Activated naive CD8-positive, alpha-beta T cell treated with anti-CD3 and anti-CD28 coated beads, Interleukin-2, amount 50 U/mL, for 24 hours (primary cell): ENCODE data around the gene LMO1.

ENCODE experiments used
- ATAC-seq: fragments of 150-1000 bp; cut with Tn5 transposase; one replicate; pipeline ENCODE4 v1.10.0; 2021
- DNase-seq: peaks from one replicate; pipeline ENCODE4 v3.0.0; 2021
- H3K27ac Mint-ChIP-seq: one replicate; pipeline ENCODE4 v1.8.0; 2021; ENCODE audit warnings: mild to moderate bottlenecking, mixed read lengths
- H3K27me3 Mint-ChIP-seq: one replicate; pipeline ENCODE4 v1.8.0; 2021; ENCODE audit warnings: mixed read lengths
- H3K36me3 Mint-ChIP-seq: one replicate; pipeline ENCODE4 v1.8.0; 2021; ENCODE audit warnings: low read depth, mixed read lengths
- H3K4me1 Mint-ChIP-seq: one replicate; pipeline ENCODE4 v1.8.0; 2021; ENCODE audit warnings: mixed read lengths
- H3K4me3 Mint-ChIP-seq: one replicate; pipeline ENCODE4 v1.8.0; 2021; ENCODE audit warnings: mild to moderate bottlenecking, moderate library complexity, mixed read lengths
- H3K9me3 Mint-ChIP-seq: one replicate; pipeline ENCODE4 v1.8.0; 2021; ENCODE audit warnings: mixed read lengths

LMO1 gene

DNA sequence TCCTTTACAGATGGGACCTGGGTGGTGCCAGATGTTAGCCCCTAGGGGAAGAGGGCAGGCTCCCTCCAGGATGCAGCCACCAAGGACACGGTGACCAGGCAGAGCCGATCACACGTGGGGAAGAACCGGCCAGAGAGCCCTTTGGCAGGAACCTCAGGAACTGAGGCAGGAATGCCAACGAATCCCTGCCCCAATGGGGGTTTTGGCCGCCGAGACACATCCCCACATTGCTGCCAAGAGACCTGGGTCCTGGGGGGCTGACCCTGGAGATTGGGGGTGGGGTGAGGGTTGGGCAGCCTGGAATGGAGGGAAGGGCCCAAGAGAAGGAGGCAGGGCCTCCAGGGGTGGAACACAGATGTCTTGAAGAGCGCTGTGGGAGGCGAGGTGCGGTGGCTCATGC lies 28.7 kb upstream of the LMO1 start:
- DNase-seq (no peak), ATAC-seq (no peak)
- H3K36me3 Mint-ChIP-seq, result no peaks in the 10 kb centered on the region
- no peaks in the 10 kb centered on the region for H3K9me3 Mint-ChIP-seq
- H3K4me1 Mint-ChIP-seq, result no peaks in the 10 kb centered on the region
- no peaks in the 10 kb centered on the region for H3K27me3 Mint-ChIP-seq
- no peak overlapping the region for H3K27ac Mint-ChIP-seq
- H3K4me3 Mint-ChIP-seq, result no peak overlapping the region

DNA sequence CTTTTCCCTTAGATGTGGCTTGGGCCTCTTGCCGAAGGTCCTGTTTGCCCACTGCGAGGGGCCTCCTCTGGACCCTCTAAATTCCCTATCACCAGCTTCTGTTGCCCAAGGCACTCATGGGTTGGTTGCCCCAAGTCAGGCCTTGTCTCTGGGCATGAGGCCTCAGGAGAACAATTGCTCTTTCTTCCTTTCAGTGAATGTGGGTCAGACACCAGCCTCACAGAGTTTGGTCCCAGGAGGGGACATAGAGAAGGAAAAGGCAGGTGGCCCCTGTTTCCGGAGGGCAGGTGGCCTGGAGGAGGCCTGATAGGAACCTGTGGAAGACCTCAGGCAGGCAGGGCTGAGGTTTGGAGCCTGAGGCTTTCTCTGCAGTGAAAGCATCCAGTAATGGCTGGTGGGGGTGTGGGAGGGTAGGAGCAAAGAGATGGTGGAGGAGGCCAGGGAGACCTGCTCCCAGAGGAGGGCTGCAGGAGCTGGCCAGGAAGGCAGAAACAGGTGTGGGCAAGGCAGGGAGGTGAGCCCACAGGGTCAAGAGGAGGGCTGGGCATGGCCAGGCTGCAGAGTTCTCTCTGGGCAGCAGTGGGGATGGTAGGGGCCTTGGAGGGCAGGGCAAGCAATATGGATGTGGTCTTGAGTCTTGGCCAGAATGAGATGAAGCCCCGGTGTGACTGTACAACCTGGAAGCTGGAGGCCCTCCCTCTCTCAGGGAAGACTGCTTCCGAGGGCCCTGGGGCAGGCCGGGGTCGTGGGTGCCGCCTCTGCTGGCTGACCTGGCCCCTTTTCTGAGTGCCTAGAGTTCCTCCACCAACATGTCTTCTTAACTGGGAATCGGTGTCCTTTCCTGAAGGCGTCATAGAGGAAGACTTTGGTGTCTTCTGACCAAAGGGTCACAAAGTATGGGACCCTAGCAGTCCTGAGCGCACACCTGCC lies 28.0 kb upstream of the LMO1 start:
- Mint-ChIP-seq H3K27me3 (no peaks in the 10 kb centered on the region), H3K4me3 (no peak overlapping the region), H3K27ac (no peak overlapping the region), H3K9me3 (no peaks in the 10 kb centered on the region), H3K4me1 (no peaks in the 10 kb centered on the region), H3K36me3 (no peaks in the 10 kb centered on the region)
- DNase-seq, result no peak
- ATAC-seq, result no peak

DNA sequence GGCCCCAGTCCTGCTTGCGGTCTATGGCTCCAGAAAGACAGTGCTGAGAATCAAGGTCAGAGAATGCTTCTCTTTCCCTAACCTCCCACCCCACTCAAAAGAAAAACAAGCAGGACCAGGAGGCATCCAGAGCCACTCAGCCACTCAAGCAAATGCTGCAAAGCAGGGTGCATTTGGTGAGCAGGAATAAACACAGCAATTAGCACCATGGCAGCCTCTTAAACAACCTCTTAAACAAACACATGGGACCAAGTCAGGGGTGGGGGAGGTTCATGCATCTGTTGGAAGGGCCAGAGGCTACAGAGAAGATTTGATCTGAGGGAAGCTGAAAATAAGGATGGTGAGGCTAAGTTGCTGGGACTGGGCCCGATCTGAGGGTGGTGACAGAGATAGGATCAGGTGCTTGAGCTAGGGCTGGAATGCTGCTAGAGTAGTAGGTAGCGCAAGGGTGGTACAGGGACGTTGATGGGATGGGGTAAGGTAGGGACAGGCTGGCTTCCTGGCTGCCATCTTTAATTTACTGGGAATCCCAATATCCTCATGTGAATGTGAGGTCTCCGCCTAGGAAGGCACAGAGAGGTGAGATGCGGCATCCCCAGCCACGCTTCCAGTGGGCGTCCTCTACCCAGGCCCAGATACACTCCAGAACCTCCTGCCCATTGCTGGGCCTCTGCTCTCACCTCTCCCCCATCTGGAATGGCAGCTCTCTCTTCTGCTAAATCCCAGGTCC lies 26.6 kb upstream of the LMO1 start:
- Mint-ChIP-seq H3K4me3 (no peak overlapping the region), H3K27me3 (no peaks in the 10 kb centered on the region), H3K36me3 (no peaks in the 10 kb centered on the region), H3K4me1 (no peaks in the 10 kb centered on the region), H3K27ac (no peak overlapping the region), H3K9me3 (no peaks in the 10 kb centered on the region)
- DNase-seq, result no peak
- no peak for ATAC-seq

DNA sequence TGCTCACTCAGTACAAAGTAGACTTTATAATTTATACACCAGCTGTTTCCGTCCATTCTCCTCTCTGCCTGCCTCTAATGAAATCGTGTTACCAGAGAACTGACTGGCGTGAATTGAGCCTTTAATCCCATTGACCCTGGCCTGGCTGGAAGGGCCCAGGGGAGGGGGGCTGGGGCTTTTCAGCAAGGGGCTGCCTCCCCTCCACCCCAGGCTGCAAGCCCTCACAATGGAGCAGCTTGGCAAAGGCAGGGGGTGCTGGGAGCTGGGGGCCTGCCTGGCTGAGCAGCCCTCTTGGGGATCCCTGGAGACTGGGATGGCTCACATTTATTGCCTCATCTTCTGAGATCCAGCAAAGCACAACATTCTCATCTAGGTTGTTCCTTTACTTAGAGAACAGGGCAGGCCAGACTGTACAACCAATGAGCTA lies 25.8 kb upstream of the LMO1 start:
- Mint-ChIP-seq H3K9me3 (no peaks in the 10 kb centered on the region), H3K36me3 (no peaks in the 10 kb centered on the region), H3K4me3 (no peak overlapping the region), H3K27ac (no peak overlapping the region), H3K27me3 (peaks cover 4% of the 10 kb centered on the region), H3K4me1 (no peaks in the 10 kb centered on the region)
- ATAC-seq, result no peak
- no peak for DNase-seq

DNA sequence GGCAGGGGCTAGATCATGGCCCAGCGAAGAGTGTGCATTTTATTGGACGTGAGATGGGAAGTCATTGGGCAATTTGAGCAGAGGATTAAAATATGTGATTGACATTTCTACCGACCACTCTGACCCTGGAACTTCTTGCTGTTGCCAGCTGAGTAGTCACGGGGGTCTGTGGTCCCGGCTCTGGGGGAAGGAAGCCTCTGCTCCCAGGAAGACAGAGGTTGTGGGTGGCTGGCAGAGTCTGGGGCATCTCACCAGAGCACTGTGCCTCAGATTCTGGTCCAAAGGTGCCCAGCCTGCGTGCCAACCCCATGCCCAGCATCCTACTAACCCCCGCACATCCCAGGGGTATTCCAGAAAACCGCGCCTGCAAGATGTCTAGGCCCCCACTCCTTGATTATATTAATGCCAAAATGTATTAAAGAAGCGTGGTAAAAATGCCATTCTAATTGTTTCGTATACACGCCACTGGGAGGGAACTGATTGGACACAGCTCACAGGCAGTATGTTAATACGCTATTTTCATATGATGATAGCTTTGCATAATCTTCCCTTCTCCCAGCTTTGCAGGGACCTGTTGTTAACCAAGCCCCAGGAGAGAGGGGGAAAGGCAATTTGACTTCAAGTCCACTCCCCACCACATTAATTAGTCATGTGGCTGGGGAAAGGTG lies 25.3 kb upstream of the LMO1 start:
- no peaks in the 10 kb centered on the region for H3K9me3 Mint-ChIP-seq
- H3K27me3 Mint-ChIP-seq, result peaks cover 4% of the 10 kb centered on the region
- no peak overlapping the region for H3K27ac Mint-ChIP-seq
- H3K4me1 Mint-ChIP-seq, result no peaks in the 10 kb centered on the region
- no peaks in the 10 kb centered on the region for H3K36me3 Mint-ChIP-seq
- no peak for DNase-seq
- H3K4me3 Mint-ChIP-seq, result no peak overlapping the region
- ATAC-seq, result no peak

DNA sequence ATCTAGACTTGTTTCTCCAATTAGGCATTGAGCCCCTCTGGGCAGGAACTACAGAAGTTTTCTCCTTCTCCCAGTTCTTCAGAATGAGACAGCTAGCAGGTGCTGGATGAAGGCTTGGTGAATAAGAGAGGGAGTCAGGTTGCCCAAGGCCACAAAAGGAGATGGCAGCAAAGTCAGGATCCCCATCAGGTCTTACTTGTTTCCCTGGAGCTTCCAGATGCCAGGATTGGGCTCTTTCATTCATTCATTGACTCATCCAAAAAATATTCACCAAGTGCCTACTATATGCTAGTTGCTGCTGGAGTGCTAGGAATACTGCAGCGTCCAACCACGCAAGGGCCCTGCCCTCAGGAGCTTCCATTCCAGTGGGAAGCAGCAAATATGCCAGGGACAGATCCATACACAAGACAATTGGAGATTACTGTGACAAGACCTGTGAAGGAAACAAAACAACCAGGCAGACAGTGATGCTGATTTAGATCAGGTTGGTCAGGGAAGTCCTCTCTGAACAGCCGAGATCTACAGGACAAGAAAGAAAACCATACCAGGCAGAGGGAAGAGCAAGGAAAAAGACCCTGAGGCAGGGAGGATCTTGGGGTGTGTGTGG lies 24.6 kb upstream of the LMO1 start:
- H3K27me3 Mint-ChIP-seq, result peaks cover 4% of the 10 kb centered on the region
- H3K27ac Mint-ChIP-seq, result no peak overlapping the region
- H3K4me1 Mint-ChIP-seq, result no peaks in the 10 kb centered on the region
- ATAC-seq (no peak), DNase-seq (no peak)
- no peaks in the 10 kb centered on the region for H3K36me3 Mint-ChIP-seq
- no peak overlapping the region for H3K4me3 Mint-ChIP-seq
- no peaks in the 10 kb centered on the region for H3K9me3 Mint-ChIP-seq

DNA sequence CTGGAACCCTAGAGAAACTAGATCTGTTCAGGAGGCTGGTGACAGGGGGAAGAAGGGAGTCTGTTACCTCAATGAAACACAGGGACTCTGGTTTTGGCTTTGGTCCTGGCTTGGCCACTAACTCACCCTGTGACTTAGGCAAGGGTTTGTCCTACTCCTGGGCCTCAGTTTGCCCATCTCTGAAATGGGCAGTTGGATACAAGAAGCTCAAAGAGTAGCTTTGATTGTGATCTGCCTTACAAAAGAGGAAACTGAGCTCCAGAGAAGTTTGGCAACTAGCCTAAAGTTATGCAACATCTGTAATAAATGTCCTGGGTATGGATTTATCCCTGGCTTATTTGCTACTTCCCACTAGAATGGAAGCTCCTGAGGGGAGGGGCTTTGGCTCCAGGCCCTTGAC lies 24.0 kb upstream of the LMO1 start:
- Mint-ChIP-seq H3K4me3 (no peak overlapping the region), H3K4me1 (no peaks in the 10 kb centered on the region), H3K9me3 (no peaks in the 10 kb centered on the region), H3K36me3 (no peaks in the 10 kb centered on the region), H3K27me3 (peaks cover 4% of the 10 kb centered on the region), H3K27ac (no peak overlapping the region)
- ATAC-seq (no peak), DNase-seq (no peak)

DNA sequence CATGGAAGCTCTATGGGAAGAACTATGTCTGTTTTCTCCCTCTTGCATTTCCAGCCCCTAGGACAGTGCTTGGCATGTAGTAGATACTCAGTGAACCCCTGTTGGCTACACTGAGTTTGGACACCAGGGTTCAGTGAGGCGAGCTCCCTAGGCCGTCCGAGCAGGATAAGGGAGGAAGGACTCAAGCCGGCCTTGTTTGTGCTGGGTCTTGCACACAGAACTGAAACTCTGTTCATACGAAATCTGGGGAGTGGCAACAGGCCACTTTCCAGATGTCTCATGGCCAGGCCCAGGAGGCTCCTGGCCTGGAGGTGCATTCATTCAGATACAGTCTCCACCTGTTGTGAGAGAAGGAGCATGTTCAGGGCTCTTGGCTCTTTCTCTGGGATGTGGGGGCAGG lies 23.6 kb upstream of the LMO1 start:
- H3K36me3 Mint-ChIP-seq, result no peaks in the 10 kb centered on the region
- no peaks in the 10 kb centered on the region for H3K4me1 Mint-ChIP-seq
- no peak overlapping the region for H3K27ac Mint-ChIP-seq
- H3K4me3 Mint-ChIP-seq, result no peak overlapping the region
- peaks cover 4% of the 10 kb centered on the region for H3K27me3 Mint-ChIP-seq
- no peak for DNase-seq
- ATAC-seq, result no peak
- no peaks in the 10 kb centered on the region for H3K9me3 Mint-ChIP-seq

DNA sequence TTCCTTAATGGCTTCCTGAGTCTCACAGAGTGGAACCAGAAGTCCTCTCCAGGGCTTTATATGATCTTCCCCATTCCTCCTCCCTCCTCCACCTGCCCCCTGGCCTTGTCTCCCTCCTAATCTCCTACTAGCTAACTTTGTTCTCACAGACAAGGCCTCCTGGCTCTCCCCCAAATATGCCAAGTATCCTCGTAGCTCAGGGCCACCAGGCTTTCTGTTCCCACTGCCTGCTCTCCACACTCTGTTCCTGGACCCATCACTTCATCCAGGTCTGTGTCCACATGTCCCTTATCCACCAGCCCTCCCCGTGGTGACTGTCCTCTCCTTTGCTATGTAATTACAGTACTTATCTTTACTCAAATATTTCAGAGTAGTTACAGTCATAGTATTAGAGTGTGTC lies 23.2 kb upstream of the LMO1 start:
- ATAC-seq, result no peak
- no peak overlapping the region for H3K27ac Mint-ChIP-seq
- no peaks in the 10 kb centered on the region for H3K4me1 Mint-ChIP-seq
- no peaks in the 10 kb centered on the region for H3K9me3 Mint-ChIP-seq
- no peak for DNase-seq
- peaks cover 4% of the 10 kb centered on the region for H3K27me3 Mint-ChIP-seq
- no peaks in the 10 kb centered on the region for H3K36me3 Mint-ChIP-seq
- H3K4me3 Mint-ChIP-seq, result no peak overlapping the region

DNA sequence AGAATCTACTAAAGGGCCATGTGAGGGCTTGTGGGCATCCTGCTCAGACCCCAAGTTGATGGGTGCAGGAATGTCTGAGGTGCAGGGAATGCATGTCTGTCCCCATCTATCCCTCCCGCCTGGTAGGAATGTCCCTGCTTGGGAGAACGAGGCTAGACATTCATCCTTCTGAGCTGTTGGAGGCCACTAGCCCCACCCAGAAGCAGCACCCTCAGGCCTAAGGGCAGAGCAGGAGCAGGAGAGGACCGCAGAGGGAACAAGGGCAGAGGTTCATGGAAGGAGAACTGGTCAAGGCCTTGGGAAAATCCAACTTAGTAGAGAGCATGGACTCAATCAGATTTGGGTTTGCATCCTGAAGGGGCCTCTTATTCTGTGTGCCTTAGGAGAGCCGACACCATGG lies 22.1 kb upstream of the LMO1 start:
- Mint-ChIP-seq H3K4me1 (no peaks in the 10 kb centered on the region), H3K36me3 (no peaks in the 10 kb centered on the region), H3K27ac (no peak overlapping the region), H3K4me3 (no peak overlapping the region), H3K27me3 (peaks cover 4% of the 10 kb centered on the region), H3K9me3 (no peaks in the 10 kb centered on the region)
- DNase-seq (no peak), ATAC-seq (no peak)

DNA sequence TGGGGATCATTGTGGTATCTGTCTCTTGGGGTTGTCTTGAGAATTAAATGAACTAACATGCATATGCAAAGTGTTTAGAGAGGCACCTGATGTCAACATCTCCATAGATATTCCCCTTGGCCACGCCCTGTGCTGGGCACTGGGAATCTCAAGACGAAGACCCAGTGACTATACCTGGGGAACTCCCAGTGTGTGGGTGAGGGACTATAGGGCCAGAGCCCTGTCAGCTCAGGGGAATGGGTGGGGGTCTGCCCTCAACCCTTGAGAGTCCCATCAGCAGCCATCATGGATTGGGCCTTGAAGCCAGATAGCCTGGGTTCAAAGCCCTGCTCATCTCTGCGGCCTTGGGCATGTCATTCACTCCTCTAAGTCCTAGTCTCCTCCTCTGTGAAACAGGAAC lies 21.6 kb upstream of the LMO1 start:
- Mint-ChIP-seq H3K36me3 (no peaks in the 10 kb centered on the region), H3K27me3 (peaks cover 4% of the 10 kb centered on the region), H3K4me3 (no peak overlapping the region), H3K9me3 (no peaks in the 10 kb centered on the region), H3K4me1 (no peaks in the 10 kb centered on the region), H3K27ac (no peak overlapping the region)
- DNase-seq (no peak), ATAC-seq (no peak)

DNA sequence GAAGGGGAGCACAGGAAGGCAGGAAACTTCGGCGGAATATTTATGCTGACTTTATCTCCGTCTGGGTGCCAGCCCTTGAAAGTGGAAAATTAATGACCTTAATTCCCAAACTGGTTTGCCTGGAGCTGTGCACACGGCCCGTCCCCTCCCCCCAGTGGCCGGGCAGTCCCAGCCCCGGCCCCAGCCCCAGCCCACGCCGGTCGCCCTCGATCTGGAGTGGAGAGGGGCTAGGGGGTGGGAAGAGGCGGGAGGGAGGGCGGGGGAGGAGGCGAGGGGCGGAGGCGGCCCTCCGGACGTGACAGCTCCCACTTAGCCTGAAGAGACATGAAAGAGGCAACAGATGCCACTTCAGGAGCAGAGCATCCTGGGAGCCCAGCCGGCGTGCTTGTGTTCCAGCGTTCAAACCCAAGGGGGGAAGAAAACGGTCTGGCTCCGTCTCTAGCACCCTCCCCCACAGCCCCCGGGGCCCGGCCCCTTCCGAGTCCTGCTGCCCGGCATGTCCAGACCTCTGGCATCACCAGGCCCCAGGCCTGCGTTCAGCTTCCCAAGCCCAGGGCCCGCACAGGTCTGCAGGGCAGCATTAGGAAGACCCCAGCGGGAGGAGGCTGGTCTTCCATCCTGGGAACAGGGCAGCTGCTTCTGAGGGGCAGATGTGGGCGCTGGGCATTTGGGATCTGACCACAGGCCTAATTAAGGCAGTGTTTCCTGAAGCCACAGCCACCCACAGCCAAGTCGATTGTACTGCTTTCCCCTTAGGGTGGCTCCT lies 20.0 kb upstream of the LMO1 start:
- Mint-ChIP-seq H3K9me3 (no peaks in the 10 kb centered on the region), H3K36me3 (no peaks in the 10 kb centered on the region), H3K27me3 (peaks cover 4% of the 10 kb centered on the region), H3K27ac (no peak overlapping the region), H3K4me1 (no peaks in the 10 kb centered on the region), H3K4me3 (no peak overlapping the region)
- ATAC-seq (no peak), DNase-seq (no peak)

DNA sequence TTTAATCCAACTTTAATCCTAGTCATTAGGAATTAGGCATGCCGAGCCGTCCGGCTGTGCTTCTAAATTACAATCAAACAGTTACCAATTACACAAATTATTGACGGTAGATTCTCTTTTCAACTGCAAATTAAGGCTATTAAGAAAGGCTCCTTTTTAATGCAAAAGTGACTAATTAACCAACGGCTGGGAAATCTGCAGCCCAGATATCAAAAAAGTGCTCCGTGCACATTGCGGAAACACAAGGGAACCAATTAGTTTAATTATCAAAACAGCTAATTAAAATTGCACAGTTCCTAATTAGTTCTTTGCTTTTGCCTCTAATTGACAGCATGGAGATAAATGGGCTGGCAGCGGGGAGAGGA lies 19.4 kb upstream of the LMO1 start:
- DNase-seq (no peak), ATAC-seq (no peak)
- Mint-ChIP-seq H3K27ac (no peak overlapping the region), H3K36me3 (no peaks in the 10 kb centered on the region), H3K9me3 (no peaks in the 10 kb centered on the region), H3K27me3 (peaks cover 4% of the 10 kb centered on the region), H3K4me1 (no peaks in the 10 kb centered on the region), H3K4me3 (no peak overlapping the region)

DNA sequence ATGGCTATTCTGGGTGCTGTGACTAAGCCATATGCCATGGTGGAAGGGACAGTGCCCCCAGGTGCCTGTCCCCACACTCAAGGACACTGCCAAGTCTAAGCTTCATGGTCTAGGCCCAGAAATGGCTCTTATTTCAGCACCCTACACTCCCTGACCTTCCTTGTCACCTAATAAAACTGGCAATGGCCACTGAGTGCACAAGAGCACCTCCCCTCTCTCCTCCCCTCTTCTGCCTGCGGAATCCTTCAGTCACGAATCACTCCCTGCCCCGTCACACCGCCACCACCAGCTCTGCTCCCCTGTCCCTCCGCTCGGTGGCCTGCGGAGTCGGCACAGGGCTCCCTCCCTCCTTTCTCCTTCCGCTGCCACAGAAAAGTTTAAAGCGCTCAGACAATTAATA lies 19.0 kb upstream of the LMO1 start:
- H3K36me3 Mint-ChIP-seq, result no peaks in the 10 kb centered on the region
- peaks cover 4% of the 10 kb centered on the region for H3K27me3 Mint-ChIP-seq
- H3K27ac Mint-ChIP-seq, result no peak overlapping the region
- DNase-seq (no peak), ATAC-seq (no peak)
- no peak overlapping the region for H3K4me3 Mint-ChIP-seq
- no peaks in the 10 kb centered on the region for H3K9me3 Mint-ChIP-seq
- no peaks in the 10 kb centered on the region for H3K4me1 Mint-ChIP-seq
